Stimulated activated CD8-positive, alpha-beta memory T cell treated with anti-CD3 and anti-CD28 coated beads, Interleukin-4, amount 100 ng/mL, for 48 hours (primary cell): ENCODE results near the gene ZNF354C.
"Not testable (repeated sequence)": the region's sequence is repeated elsewhere in the genome, so short reads cannot be mapped to it uniquely, and the experiment has no call there.

Experiments used
- DNase-seq: peaks from one replicate; pipeline ENCODE4 v3.0.0-alpha.2; 2020

ZNF354C gene

GRCh38 chr5:179060116-179061008 lies at the start of gene ZNF354C:
ZNF354C (plus strand) TSS chr5:179060373; CDS start chr5:179062069, 1,696 bp downstream.
- peak; percentile 90 for DNase-seq

GRCh38 chr5:179023528-179024189 lies 36.5 kb upstream of the ZNF354C start, which contains the start of gene ZNF879:
ZNF879 (plus strand) TSS chr5:179023804; CDS start chr5:179025005, 1,201 bp downstream.
- DNase-seq = peak; percentile 92

- DNase-seq = no peak
Observed at GRCh38 chr5:179033004-179033580, 27.1 kb upstream of the ZNF354C start.

GRCh38 chr5:179044765-179045164 lies 15.4 kb upstream of the ZNF354C start:
- DNase-seq = no peak

- DNase-seq = no peak
Observed at GRCh38 chr5:179051784-179052183, 8.4 kb upstream of the ZNF354C start.

DNA sequence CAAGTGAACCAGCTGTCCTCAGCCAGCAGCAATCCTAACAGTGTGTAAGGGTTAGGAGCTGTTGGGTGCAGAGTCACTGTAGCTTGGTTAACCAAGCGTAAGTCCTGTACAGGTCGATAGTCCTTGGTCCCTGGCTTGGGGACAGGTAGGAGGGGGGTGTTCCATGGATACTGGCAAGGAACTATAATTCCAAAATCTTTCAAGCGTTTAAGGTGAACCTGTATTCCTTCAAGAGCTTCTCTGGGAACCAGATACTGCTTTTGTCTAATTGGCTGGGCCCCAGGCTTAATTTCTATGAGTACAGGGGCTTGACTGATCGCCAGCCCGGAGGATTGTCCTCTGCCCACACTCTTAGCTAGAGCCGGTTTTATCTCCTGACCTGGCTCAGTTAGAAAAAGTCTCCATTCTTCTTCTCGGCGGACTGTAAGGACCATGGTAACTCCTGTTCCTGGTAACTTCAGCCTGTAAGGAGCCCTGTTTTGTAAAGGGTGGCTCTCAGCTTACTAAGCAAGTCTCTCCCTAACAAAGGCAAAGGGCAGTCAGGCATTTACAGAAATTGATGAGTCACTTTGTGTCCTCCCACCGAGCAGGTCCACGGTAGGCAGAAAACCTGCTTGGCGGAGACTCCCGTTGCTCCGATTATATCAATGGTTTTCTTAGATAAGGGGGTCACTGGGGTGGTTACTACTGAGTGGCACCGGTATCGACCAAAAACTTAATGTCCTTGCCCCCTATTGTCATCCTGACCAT lies 6.0 kb upstream of the ZNF354C start:
- DNase-seq = no peak

DNA sequence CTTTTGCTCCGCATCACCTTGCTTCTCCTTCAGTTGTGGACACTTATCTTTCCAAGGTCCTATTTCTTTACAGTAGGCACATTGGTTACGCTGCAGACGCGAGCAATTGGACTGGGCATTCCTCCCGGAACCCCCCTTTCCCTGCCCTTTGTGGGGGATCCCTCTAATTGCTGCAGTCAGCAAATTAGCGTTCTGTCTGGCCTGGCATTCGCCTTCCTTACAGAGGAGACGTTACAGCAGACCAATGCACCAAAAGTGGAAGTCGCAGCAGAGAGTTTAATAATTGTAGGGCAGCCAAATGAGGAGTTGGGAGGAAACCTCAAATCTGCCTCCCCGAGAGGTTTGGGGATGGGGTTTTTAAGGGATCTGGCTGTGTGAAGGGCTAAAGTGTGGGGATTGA lies 5.3 kb upstream of the ZNF354C start:
- no peak for DNase-seq

- DNase-seq = no peak
Observed at GRCh38 chr5:179055436-179055835, 4.7 kb upstream of the ZNF354C start.

DNA sequence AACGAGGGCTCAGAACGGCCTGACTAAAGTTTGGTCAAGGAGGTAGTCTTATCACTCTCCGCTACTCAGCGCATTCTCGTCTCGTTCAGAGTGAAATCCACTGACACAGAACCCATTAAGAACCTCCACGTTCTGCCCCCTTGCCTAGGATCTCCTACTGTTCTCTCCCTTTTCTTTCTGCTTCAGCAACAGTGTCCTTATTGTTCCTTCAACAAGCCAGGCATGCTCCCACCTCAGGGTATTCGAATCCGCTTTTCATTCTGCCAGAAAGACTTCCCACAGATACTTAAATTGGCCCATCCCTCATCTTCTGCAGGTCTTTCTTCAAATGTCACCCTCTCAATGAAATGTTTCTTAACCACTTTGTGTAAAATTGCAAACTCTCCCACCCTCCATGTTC lies 4.3 kb upstream of the ZNF354C start:
- no peak for DNase-seq

DNA sequence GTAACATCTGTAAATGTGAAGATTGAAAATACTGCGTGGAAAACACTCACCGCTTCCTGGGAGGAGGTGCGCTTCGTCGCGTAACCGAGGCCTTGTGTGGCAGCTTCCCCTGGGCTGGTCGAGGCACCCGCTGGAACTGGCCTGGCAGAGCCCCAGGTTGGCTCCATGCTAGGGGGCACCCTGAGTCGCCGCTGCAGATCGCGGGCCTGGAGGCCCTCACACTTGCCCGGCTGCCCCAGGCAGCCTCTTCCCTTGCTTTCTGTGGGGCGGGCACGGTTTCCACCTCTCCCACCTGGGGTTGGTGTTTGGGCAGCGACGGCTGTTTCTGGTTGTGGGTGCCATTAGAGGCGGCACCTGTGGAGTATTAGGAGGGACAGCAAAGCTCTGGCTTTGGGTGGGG lies 852 bp downstream of the ZNF354C start:
- DNase-seq = no peak

DNA sequence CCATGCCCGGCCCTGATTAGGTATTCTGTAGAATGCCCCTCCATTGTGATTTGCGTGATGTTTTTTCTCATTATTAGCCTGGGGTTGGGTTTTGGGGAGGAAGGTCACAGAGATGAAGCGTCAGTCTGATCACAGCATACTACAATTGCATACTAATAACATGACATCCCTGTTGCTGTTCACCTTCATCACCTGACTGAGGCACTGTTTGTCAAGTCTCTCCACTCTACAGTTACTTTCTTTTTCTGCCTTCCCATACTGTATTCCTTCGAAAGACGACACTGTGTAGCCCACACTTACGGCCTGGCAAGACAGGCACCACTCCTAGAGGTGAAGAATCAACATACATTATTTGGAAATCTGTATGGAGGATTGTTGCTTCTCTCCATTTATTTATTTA lies 5.5 kb downstream of the ZNF354C start:
- DNase-seq = no peak

- no peak for DNase-seq
Observed at GRCh38 chr5:179079165-179079987, 19.2 kb downstream of the ZNF354C start.

GRCh38 chr5:179080724-179081123 lies 20.6 kb downstream of the ZNF354C start:
- DNase-seq = no peak

DNA sequence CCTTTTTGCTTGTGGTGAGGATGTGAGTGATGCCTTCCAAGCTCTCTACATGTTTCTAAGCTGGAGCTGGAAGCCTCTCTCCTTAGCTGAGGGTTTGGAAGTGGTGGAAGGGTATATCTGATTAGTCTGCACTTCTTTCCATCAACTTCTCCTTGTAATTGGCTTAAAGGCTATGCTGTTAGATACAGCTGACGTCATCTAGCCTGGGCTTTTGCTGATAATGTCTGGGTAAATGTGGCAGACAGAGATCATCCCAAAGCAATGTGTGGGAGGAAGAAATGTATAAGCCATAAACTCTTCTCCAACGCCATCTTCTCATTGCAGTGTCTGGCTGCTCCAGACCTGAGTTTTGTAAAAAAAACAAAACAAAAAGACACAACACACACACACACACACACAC lies 29.3 kb downstream of the ZNF354C start:
- no peak for DNase-seq

GRCh38 chr5:179101282-179101681 lies 41.1 kb downstream of the ZNF354C start:
- not testable (repeated sequence) for DNase-seq

GRCh38 chr5:179110528-179110927 lies 50.4 kb downstream of the ZNF354C start:
- DNase-seq = no peak

DNA sequence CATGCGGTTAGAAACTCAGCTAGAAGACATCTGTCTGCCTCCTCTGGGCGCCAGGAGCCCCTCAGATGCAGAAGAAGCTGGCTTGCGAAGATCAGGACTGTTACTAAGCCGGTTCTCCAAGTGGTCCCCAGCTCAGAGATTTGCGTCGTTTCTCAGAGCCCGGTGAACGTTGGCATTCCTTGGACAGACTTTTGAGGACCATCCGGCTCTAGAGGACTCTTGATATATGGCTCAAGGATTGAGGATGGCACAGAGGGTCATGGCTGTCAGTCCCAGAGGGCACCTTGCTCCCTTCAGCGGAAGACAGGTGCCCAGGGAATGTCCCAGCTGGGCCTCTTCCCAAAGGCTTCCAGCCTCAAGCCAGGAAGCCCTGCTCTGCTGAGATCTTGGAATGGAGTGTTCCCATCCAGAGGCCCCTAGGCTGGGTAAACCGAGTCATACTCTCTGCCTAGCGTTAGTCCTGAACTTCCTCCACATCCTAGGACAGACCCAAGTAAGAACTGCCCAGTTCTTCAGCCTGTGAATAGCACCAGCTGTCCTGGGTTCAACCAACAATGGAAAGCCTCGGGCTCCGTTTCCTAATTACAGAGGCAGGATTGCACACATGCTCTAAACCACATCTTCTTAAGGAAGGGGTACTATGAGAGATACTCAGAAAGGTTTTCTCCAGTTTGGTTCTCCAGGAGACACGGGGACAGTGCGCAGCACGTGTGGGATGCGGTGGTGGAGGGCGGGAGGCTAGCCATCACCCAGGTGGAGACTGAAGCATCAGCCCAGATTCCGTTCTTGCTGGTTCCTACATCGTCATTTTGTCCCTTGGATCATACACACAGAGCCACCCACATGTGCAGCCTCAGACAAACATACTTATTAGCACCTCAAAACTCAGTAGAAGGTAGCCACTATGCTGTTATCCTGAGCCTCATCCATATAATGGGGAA lies 51.4 kb downstream of the ZNF354C start:
- no peak for DNase-seq

DNA sequence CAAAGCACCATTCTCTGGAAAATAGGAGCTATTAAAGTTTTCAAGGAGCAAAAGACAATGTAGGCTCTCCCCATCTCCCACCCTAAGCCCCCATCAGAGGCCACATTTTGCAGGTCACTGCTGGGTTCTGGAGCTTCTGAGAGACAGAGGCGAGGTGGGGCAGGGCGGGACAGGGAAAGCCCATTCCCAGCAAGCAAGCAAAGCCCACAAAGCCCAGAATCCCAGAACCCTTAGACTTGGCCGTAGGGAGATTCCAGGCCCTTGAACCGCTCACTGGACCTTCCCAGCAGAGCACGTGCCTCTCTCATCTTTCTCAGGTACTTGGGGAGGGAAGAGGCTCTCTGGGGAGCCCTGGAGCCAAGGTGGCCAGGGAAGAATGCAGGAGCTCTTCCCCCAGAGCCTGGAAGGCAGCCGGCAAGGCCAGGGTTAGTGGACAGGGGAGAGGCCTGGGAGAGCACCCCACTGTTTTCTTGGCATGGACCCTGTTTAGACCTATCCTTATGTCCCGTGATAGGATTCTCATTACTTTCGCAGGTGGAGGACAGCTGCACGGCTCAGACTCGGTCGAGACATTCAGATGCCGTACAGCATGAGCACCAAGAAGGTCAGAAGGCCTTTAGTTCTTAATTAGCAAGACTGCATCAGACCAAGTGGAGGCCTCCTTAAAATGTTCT lies 52.4 kb downstream of the ZNF354C start:
- DNase-seq = no peak

DNA sequence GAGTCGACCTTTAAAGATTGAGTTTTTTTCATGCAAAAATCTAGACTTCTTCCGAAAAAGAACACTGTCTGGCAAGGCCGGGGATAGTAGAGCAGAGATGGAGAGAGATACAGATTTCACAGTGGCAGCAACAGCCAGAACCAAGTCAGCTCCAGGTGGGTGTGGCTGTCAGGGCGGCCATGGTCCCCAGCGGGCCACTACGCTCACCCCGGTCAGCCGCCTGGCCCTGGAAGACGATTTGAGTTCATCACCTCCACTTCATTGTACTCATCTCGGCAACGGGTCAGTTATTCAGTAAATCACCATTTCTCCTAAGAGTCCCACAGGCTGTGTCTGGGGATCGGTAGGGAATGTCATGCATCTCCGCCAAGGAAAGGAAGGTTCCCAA lies 53.0 kb downstream of the ZNF354C start:
- DNase-seq = no peak

DNA sequence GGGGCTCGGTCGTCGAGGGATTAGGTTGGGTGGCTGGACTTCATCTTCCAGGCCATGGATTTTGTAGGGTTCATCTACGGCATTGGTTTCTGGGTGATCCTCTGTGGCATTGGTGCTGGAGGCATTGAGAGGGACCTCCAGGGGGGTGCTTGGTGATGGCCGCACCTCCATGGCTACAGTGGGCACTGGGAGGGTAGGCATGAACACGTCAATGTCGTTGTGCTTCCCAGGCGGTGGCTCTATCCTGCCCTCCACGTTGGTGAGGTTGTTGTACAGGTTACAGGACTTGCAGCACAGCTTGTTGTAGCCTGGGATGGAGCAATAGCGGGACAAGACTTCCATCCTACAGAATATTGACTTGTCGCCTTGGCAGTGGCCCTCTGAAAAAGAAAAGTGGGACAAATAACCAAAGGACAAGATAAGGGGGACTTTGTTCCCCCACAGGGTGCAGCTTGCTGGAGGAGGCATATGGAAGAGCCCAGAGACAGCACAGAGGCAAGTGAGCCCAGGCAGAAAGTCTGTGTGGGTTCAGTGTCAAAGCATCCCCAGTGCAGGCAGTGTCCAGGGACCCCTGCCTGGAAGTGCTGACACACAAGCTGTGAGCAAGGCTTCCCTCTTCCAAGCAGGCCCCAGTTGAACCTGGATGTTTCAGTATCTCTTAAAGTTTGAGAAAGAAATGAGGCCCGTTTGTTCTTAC lies 53.9 kb downstream of the ZNF354C start:
- DNase-seq = no peak
